ENCODE data around the gene GRPEL2.

Gene GRPEL2

DNA sequence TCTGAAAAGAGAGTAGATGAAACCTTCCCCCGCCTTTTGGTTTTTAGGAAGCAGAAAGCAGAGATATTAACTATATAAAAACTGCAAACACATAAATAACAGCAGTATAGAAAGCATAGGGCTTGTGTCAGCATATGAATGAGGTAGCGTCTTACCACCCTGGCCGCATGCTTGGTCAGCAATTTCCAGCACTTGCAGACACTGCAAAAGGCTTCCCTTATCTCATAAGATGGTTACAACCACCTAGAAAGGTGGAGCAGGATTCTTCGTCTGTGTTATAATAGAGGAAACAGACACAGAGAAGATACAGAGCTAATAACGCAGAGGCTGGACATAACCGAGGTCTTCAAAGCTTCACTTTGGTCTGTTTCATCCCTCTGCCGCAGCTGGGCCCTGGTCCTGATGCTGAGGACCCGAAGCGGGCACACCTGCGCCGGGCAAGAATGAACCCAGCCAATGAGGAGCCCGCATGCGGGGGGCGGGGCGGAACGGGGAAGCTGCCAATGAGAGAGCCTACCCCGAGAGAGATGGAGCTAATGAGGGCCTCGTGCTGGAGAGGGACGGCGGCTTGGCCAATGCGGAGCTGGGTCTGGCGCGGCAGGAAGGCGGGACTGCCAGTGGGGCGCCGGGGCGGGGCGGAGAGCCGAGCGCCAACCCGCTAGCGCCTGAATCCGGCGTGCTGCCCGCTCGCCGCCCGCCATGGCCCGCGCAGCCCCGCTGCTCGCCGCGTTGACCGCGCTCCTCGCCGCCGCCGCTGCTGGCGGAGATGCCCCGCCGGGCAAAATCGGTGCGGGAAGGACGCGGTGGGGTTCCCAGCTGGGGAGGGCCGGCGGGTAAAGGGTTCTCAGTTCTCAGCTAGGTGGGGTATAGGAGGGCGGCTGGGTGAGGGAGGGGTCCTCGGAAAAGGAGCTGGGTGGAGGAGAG lies 12.3 kb downstream of the GRPEL2 start, which contains the start of gene PCYOX1L:
TSS of gene PCYOX1L (plus strand) at position 677 of the 924 bp plus-strand sequence. CDS start at position 700, 23 bp downstream.
- DNase-seq (ENCODE audit: low spot score), result peak; percentile 90

DNA sequence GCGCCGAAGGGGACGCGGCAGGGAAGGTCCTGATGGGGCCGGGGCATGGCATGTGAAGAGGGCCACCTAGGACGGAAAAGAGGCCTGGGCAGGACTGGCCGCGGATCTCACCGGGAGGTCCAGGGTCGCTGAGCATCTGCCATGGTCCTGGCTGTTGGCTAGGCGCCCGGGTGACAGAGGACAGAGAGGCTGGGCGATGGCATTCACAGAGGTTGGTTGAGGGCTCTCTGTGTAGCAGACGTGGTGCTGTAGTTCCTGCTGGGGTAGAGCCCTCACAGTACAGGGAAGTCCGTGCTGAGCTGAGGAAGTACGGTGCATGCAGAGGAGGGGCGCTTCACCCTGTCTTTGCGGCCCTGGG lies 13.0 kb downstream of the GRPEL2 start:
- DNase-seq (ENCODE audit: low spot score), result no peak

GRCh38 chr5:149358868-149359495 lies 13.7 kb downstream of the GRPEL2 start:
- DNase-seq (ENCODE audit: low spot score), result no peak

GRCh38 chr5:149360272-149360671 lies 15.0 kb downstream of the GRPEL2 start:
- no peak for DNase-seq (ENCODE audit: low spot score)

DNA sequence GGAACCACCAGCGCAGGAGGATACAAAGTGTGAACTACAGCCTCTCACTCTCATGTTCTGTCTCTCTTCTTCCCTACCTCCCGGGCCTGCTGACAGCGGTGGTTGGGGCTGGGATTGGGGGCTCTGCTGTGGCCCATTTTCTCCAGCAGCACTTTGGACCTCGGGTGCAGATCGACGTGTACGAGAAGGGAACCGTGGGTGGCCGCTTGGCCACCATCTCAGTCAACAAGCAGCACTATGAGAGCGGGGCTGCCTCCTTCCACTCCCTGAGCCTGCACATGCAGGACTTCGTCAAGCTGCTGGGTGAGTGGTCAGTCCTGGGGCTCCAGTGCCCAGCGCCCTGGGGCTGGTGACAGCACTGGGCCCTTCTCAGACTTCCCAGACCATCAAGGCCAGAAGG lies 17.2 kb downstream of the GRPEL2 start:
- no peak for DNase-seq (ENCODE audit: low spot score)

DNA sequence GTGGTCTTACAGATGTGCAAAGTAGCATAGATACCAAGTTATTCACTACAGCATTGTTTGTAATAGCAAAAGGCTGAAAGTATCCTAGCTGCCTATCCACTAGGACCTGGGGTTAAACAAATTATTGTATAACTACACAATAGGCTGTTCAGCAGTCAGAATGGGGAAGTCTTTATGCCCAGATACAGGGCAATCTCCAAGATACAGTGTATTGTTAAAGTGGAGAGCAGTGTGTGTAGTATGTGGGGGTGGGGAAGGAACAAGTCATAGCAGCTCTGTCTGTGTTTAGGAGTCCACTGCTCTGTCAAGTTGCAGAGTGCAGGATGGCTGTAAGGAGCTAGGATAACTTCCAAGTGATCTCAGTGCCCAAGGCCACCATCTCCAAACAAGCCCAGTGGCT lies 18.1 kb downstream of the GRPEL2 start:
- no peak for DNase-seq (ENCODE audit: low spot score)

DNA sequence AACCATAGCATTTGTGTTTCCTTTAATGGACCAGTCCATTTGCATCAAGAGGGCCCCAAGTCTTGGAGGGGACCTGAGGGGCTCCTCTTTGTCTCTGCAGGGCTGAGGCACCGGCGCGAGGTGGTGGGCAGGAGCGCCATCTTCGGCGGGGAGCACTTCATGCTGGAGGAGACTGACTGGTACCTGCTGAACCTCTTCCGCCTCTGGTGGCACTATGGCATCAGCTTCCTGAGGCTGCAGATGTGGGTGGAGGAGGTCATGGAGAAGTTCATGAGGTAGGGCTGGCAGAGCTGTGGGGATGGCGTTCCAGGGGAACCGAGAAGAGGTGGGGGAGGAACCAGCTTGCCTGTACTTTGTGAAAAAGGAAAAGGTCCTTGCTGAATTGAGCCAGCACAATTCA lies 18.6 kb downstream of the GRPEL2 start:
- no peak for DNase-seq (ENCODE audit: low spot score)

DNA sequence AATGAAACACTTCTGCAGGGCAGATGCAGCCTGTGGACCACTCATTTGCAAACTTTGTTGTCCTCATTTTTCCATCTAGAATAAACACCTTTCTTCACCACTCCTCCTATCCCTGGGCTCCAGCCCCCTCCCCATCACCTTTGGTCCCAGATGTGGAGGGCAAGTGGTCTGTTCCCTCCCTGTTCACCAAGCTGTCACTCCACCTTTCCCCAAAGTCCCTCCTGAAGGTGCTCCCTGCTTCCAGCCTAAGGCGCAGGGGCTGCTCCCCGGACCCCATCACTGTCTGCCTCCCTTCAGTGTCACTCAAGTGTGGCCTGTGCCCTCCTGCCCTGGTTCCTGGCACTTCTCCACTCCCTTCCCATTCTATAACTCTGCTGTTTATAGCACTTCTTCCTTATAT lies 19.4 kb downstream of the GRPEL2 start:
- DNase-seq (ENCODE audit: low spot score), result no peak

DNA sequence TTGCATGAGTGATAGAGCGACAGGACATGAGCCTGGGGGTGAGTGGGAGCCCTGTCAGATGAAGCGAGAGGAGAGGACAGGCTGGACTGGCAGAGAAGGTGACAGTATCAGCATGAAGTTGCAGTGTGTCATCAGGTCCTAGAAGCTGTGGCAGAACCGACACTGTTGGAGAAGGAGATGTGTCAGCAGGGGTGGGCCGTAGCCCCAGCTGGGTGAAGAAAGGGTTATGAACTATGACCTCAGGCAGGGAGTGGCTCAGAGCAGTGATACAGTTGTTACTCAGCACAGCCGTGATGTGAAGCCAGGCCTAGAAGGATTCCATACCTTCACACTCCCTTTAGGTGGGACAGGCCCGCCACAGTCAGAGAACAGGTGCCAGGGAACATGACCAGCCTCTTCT lies 20.1 kb downstream of the GRPEL2 start:
- no peak for DNase-seq (ENCODE audit: low spot score)

- DNase-seq (ENCODE audit: low spot score), result no peak
Measured at GRCh38 chr5:149366169-149366729, 20.9 kb downstream of the GRPEL2 start.

DNA sequence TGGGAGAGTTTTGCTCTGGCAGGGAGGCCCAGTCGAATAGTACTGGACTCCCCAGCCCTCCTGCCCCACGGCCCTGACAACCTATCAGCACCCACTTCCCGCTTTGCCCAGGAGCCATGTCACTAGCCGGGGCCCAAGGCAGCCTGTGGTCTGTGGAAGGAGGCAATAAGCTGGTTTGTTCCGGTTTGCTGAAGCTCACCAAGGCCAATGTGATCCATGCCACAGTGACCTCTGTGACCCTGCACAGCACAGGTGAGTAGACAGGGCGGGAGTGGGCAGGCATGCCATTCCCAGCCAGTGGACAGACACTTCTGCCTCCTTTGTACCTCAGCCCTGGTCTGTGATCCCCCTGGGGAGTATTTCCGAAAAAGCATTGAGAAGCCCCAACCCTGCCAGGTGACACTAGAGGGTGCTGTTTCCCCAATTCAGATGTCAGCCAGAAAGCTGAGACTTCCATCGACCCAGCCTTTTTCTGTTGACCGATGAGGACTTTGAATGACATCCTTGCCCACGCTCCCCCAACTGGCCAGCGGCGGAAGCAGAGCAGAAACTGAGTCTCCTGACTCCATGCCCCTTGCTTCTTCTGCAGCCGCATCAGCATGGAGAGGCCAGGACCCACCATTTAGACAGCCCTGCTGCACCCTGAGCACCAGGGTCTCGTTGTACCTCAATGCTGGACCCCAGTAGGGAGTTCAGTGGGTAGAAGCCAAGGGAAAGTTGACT lies 22.1 kb downstream of the GRPEL2 start:
- peak; percentile 89 for DNase-seq (ENCODE audit: low spot score)

DNA sequence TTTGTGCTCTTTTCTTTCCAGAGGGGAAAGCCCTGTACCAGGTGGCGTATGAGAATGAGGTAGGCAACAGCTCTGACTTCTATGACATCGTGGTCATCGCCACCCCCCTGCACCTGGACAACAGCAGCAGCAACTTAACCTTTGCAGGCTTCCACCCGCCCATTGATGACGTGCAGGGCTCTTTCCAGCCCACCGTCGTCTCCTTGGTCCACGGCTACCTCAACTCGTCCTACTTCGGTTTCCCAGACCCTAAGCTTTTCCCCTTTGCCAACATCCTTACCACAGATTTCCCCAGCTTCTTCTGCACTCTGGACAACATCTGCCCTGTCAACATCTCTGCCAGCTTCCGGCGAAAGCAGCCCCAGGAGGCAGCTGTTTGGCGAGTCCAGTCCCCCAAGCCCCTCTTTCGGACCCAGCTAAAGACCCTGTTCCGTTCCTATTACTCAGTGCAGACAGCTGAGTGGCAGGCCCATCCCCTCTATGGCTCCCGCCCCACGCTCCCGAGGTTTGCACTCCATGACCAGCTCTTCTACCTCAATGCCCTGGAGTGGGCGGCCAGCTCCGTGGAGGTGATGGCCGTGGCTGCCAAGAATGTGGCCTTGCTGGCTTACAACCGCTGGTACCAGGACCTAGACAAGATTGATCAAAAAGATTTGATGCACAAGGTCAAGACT lies 22.8 kb downstream of the GRPEL2 start:
- no peak for DNase-seq (ENCODE audit: low spot score)

GRCh38 chr5:149370878-149371277 lies 25.6 kb downstream of the GRPEL2 start:
- no peak for DNase-seq (ENCODE audit: low spot score)

GRCh38 chr5:149371296-149371962 lies 26.1 kb downstream of the GRPEL2 start:
- peak; percentile 75 for DNase-seq (ENCODE audit: low spot score)

DNA sequence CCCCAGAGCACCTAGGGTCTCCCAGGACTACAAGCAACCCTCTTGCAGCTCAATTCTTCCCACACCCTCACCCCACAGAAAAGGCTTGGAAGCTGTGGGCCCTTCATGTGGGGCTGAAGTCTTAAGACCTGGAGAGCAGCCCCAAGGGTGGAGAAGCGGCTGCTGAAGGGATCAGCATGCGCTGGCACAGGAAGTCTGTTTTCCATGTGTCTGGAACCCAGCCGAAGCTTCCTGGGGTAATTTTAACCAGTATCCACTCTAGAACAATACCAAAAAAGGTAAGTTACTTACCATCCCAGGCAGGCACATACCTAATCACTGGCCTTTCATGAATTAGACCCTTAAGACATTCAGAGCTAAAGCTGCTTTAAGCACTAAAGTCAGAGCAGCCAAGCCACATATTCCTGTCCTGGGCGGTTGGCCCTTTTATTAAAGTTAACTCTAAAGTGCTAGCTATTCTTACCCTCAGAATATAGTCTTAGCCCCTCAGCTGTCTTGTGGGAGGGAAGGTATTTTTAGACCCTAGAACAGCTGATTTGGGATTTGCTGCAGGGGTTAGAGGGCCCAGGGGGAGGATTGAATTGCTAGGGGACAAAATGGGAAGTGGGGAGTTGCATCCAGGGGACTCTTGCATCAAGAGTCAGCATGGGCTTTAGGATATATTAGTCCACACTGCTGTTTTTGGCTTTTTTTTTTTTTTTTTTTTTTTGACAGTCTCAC lies 26.9 kb downstream of the GRPEL2 start:
- no peak for DNase-seq (ENCODE audit: low spot score)

- DNase-seq (ENCODE audit: low spot score), result no peak
Measured at GRCh38 chr5:149372932-149373331, 27.6 kb downstream of the GRPEL2 start.

GRCh38 chr5:149374303-149374702 lies 29.0 kb downstream of the GRPEL2 start:
- DNase-seq (ENCODE audit: low spot score), result no peak

GRCh38 chr5:149374801-149375200 lies 29.5 kb downstream of the GRPEL2 start:
- no peak for DNase-seq (ENCODE audit: low spot score)

DNA sequence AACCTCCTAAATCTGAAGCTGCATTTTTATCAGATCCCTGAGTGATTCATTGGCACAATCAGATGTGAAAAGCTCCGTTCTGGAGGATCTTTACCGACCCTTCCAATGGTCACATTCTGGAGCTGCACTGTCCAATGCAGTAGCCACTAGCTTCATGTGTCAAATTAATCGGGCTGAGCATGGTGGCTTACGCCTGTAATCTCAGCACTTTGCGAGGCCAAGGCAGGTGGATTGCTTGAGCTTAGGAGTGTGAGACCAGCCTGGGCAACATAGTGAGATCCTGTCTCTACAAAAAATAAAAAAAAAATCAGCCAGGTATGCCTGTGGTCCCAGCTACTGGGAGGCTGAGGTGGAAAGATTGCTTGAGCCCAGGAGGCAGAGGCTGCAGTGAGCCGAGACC lies 30.1 kb downstream of the GRPEL2 start:
- no peak for DNase-seq (ENCODE audit: low spot score)

GRCh38 chr5:149376104-149376503 lies 30.8 kb downstream of the GRPEL2 start:
- DNase-seq (ENCODE audit: low spot score), result no peak

Data from HuH-7.5 (cell line).